Activated CD8-positive, alpha-beta T cell treated with anti-CD3 and anti-CD28 coated beads for 36 hours (primary cell): ENCODE measurements around the gene DPY19L1. TPM values are rescaled to one million over a fixed set of nuclear protein-coding genes. Genes with fewer than 3 reads are reported as not detected.
"Not testable (repeated sequence)": the region's sequence is repeated elsewhere in the genome, so short reads cannot be mapped to it uniquely, and the experiment has no call there.

Source experiments
- ATAC-seq: fragments of 200-7000 bp; cut with Tn5 transposase; one replicate; pipeline ENCODE4 v1.10.0; 2021; ENCODE audit warnings: mild to moderate bottlenecking, moderate library complexity
- CTCF ChIA-PET: fragments of 350-600 bp; sonication (Branson Sonifier 250); formaldehyde crosslinking; loops from one replicate; lab custom pipeline; 2021; ENCODE audit warnings: antibody characterized with exemption; lab: Charles Lee
- POLR2A ChIA-PET: fragments of 350-600 bp; sonication (Branson Sonifier 250); formaldehyde crosslinking; loops from one replicate; lab custom pipeline; 2021; ENCODE audit warnings: antibody characterized with exemption; lab: Charles Lee
- DNase-seq: peaks from one replicate; pipeline ENCODE4 v3.0.0-alpha.2; 2020
- H3K27ac Mint-ChIP-seq: one replicate; pipeline ENCODE4 v1.8.0; 2021; ENCODE audit warnings: mild to moderate bottlenecking, mixed read lengths
- H3K27me3 Mint-ChIP-seq: one replicate; pipeline ENCODE4 v1.8.0; 2021; ENCODE audit warnings: mixed read lengths
- H3K36me3 Mint-ChIP-seq: one replicate; pipeline ENCODE4 v1.8.0; 2021; ENCODE audit warnings: low read depth, mixed read lengths
- H3K4me1 Mint-ChIP-seq: one replicate; pipeline ENCODE4 v1.8.0; 2021; ENCODE audit warnings: low read depth, mixed read lengths
- H3K4me3 Mint-ChIP-seq: one replicate; pipeline ENCODE4 v1.8.0; 2021; ENCODE audit warnings: mild to moderate bottlenecking, moderate library complexity, mixed read lengths
- H3K9me3 Mint-ChIP-seq: one replicate; pipeline ENCODE4 v1.8.0; 2021; ENCODE audit warnings: mixed read lengths
- CTCF ChIP-seq: fragments of 200-600 bp; IDR thresholded peaks from one replicate; pipeline ENCODE4 v1.8.0; 2022; ENCODE audit warnings: antibody characterized with exemption, mild to moderate bottlenecking
- intact Hi-C: fragments of 100-400 bp; cut with micrococcal nuclease; formaldehyde crosslinking; loops from one replicate; pipeline ENCODE4 v1.10.0; 2022
- total RNA-seq, 2 experiments: library from RNA; stranded (reverse); gene quantifications; one replicate each; pipeline ENCODE4 v1.2.3, GENCODE V29; 2021

The DPY19L1 gene
- total RNA-seq, 2 experiments from 2014 or later, result 7.4 to 7.5 TPM

- Mint-ChIP-seq H3K27me3 (no peaks in the 10 kb centered on the region), H3K27ac (no peak overlapping the region), H3K4me1 (peaks cover 11% of the 10 kb centered on the region), H3K9me3 (no peaks in the 10 kb centered on the region), H3K4me3 (no peak overlapping the region), H3K36me3 (no peaks in the 10 kb centered on the region)
- ChIA-PET POLR2A (interaction anchor here (0.6 kb wide), 2 partner anchors 269 to 1221 kb away, joined by 3 to 4 read pairs; no protein-coding TSS in a partner anchor), CTCF (no interaction called here)
- no peak for DNase-seq
- no peak for TF ChIP-seq CTCF
- no peak for ATAC-seq
- intact Hi-C loops, result no loop called here
Observed at GRCh38 chr7:34995757-34996156, 41.5 kb downstream of the DPY19L1 start.

- intact Hi-C loops, result no loop called here
- H3K4me1 Mint-ChIP-seq, result peaks cover 13% of the 10 kb centered on the region
- no peaks in the 10 kb centered on the region for H3K36me3 Mint-ChIP-seq
- peak; percentile 52 for DNase-seq
- ChIA-PET CTCF (no interaction called here), POLR2A (no interaction called here)
- peak overlapping the region; percentile 86 for H3K27ac Mint-ChIP-seq
- no peak for TF ChIP-seq CTCF
- ATAC-seq, result peak; percentile 92
- H3K27me3 Mint-ChIP-seq, result no peaks in the 10 kb centered on the region
- H3K9me3 Mint-ChIP-seq, result no peaks in the 10 kb centered on the region
- no peak overlapping the region for H3K4me3 Mint-ChIP-seq
Observed at GRCh38 chr7:34991938-34992840, 45.1 kb downstream of the DPY19L1 start.

- CTCF ChIA-PET, POLR2A ChIA-PET, H3K4me3 Mint-ChIP-seq, DNase-seq, H3K27me3 Mint-ChIP-seq, H3K9me3 Mint-ChIP-seq, H3K27ac Mint-ChIP-seq, H3K36me3 Mint-ChIP-seq, intact Hi-C loops, ATAC-seq: not testable (repeated sequence)
- H3K4me1 Mint-ChIP-seq, result peaks cover 13% of the 10 kb centered on the region
Observed at GRCh38 chr7:34988442-34989125, 48.7 kb downstream of the DPY19L1 start.

GRCh38 chr7:34985155-34985554 is 52.1 kb downstream of the DPY19L1 start:
- H3K4me1 Mint-ChIP-seq, H3K27me3 Mint-ChIP-seq, H3K27ac Mint-ChIP-seq, ATAC-seq, CTCF ChIA-PET, H3K36me3 Mint-ChIP-seq, H3K9me3 Mint-ChIP-seq, H3K4me3 Mint-ChIP-seq, POLR2A ChIA-PET, DNase-seq, intact Hi-C loops: not testable (repeated sequence)

GRCh38 chr7:34984140-34984539 is 53.1 kb downstream of the DPY19L1 start:
- H3K9me3 Mint-ChIP-seq, ATAC-seq, CTCF ChIA-PET, H3K27me3 Mint-ChIP-seq, H3K27ac Mint-ChIP-seq, H3K4me1 Mint-ChIP-seq, H3K4me3 Mint-ChIP-seq, POLR2A ChIA-PET, DNase-seq, H3K36me3 Mint-ChIP-seq, intact Hi-C loops: not testable (repeated sequence)

GRCh38 chr7:34982371-34983019 is 54.8 kb downstream of the DPY19L1 start:
- no peak for TF ChIP-seq CTCF
- peaks cover 2% of the 10 kb centered on the region for H3K36me3 Mint-ChIP-seq
- DNase-seq (no peak), ATAC-seq (no peak)
- H3K4me1 Mint-ChIP-seq, result peaks cover 2% of the 10 kb centered on the region
- POLR2A ChIA-PET, result no interaction called here
- CTCF ChIA-PET, result interaction anchor here (1.2 kb wide), 1 partner anchor 52 kb away, joined by 4 read pairs; no protein-coding TSS in a partner anchor
- peaks cover 3% of the 10 kb centered on the region for H3K9me3 Mint-ChIP-seq
- no peak overlapping the region for H3K4me3 Mint-ChIP-seq
- H3K27ac Mint-ChIP-seq, result no peak overlapping the region
- intact Hi-C loops, result no loop called here
- no peaks in the 10 kb centered on the region for H3K27me3 Mint-ChIP-seq

GRCh38 chr7:34979124-34979523 is 58.2 kb downstream of the DPY19L1 start:
- H3K27me3 Mint-ChIP-seq, ATAC-seq, H3K27ac Mint-ChIP-seq, H3K36me3 Mint-ChIP-seq, CTCF ChIA-PET, intact Hi-C loops, POLR2A ChIA-PET, DNase-seq, H3K4me1 Mint-ChIP-seq, H3K4me3 Mint-ChIP-seq, H3K9me3 Mint-ChIP-seq: not testable (repeated sequence)
